HUDEP-2 (cell line): ENCODE data around the gene HOMER2.
A peak's percentile ranks its signal among the peaks of the same experiment; 100 is the strongest.
"Not testable (repeated sequence)": the region's sequence is repeated elsewhere in the genome, so short reads cannot be mapped to it uniquely, and the experiment has no call there.

Experiments
- DNase-seq, 76 experiments: peaks; one replicate each; lab custom pipeline; 2025; ENCODE audit not compliant: unreplicated experiment in 76 of 76; lab: John Stamatoyannopoulos, UW

HOMER2 gene

DNA sequence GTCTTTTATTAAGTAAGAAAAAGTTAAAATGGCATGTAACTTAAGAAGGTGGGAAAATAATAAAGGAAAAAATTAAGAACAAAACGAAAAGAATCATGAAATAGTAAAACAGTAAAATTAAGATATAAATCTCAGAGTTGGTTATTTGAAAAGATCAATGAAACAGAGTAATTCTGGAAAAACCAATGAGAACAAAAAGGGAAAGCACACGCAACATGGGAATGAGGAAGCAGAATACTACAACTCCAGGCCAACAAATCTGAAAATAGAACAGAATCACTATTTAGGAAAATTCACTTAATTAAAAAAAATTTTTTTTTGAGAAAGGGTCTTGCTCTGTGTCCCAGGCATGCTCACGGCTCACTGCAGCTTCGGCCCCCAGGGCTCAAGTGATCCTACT, 112.4 kb downstream of the HOMER2 start:
- no peak for DNase-seq

DNA sequence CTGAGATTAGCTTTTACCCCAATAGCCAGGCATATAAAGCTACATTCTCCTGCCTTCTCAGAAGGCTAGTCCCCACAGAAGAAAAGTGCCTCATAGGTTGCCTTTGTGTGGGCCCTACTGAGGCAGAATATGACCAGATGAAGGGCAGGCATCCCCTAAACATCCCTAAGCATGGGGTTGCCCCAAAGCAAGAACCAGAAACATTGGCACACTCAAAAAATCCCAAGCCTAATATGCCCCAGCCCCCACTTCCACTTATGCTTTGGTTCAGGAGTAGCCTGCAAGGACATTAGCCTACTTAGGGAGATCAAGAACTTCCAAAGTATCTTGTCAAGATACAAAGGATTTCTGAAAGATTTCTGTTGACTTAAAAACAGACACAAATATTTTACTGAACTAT, 113.4 kb downstream of the HOMER2 start:
- no peak for DNase-seq

DNA sequence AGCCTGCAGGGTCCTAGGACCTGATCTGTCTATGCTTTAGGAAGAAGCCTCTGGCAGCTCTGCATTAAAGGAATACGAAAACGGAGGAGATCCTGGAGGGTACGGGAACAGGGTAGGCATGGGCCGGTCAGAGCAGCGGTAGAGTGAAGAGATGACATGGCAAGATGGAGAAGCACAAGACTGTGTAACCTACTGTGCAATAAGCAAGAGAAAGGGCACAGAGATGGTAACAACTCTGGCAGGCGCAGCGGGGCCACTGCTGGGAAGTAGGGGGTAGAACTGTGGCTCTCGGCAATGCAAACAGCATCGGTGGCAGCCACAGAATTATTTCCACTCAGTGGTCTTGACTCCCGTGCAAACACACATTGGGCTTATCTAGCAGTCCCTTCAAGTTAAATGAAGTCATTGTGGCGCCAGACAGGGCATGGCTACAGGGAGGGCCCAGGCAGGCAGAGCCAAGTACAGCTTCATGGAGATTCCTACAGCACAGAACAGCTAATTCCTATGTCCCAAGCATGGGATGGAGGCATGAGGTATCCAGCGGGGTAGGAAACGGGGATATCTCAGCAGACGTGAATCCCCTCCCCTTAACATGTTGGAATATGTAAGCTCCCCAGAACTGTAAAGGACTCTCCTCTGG, 114.3 kb downstream of the HOMER2 start:
- no peak for DNase-seq

DNA sequence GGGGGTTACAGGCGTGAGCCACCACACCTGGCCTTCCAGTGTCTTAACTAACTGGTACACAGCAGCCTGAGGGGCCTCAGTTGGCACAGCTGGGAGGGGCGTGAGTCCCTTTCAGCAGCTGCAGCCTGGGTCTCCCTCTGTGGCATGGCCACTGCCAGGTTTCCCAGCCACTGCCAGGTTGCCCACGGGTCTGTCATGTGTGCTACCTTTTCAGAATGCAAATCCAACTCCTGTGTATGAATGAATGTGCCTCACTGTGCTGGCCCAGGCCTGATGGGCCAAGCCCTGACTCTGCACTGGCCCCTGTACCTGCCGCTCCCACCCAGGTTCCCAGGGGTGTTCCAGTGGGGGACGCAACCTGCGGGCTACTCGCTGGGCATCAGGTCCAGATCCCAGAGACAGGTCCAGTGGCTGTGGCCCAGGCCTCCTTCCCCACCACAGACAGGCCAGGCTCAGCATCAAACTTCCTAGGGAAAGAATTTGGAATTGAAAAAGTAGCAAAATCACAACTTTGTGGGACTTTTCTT, 117.1 kb downstream of the HOMER2 start:
- no peak for DNase-seq

DNA sequence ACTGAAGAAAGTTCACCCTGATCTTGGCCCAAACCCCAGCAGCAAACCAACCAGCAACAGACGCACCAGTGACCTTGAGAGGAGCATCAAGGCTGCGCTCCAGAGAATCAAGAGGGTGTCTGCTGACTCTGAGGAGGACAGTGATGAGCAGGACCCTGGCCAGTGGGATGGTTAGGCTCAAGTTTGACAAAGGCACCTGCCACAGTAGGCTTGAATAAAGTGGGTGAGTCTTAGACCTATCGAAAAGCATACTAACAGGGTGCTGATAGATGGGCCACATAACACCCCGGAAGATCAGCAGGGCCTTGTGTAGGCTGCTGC, 119.2 kb downstream of the HOMER2 start:
- no peak for DNase-seq

DNA sequence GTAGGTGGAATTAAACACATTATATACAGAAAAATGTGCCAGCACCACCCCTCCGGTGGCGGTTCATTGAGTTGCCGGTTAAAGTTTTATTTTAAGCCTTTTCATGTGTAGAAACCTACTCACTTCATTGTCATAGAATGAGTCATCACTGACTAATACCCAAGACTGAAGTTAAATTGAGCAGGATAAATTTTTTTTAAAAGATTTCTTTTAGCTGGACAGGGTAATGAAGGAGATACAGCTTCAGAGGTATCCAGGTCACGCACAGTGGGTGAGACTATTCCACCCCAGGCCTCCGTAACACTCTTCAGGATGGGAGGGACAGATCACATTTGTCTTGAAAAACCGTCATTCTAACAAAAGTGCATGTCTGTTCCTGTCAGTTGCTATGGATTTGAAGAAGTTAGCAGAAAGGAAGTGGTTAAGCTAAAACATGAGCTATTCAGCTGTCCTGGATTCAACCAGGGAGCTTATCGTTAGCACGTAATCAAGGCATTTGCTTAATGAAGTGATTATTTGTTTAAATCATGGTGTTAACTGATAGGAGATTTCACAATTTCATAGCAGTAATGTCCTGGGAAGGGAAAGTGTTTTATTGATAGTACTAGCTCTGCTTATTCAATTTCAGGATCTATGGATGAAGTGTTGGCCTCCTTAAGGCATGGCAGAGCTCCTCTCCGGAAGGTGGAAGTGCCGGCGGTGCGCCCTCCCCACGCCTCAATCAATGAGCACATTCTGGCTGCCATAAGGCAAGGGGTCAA, 119.7 kb downstream of the HOMER2 start:
- no peak for DNase-seq

DNA sequence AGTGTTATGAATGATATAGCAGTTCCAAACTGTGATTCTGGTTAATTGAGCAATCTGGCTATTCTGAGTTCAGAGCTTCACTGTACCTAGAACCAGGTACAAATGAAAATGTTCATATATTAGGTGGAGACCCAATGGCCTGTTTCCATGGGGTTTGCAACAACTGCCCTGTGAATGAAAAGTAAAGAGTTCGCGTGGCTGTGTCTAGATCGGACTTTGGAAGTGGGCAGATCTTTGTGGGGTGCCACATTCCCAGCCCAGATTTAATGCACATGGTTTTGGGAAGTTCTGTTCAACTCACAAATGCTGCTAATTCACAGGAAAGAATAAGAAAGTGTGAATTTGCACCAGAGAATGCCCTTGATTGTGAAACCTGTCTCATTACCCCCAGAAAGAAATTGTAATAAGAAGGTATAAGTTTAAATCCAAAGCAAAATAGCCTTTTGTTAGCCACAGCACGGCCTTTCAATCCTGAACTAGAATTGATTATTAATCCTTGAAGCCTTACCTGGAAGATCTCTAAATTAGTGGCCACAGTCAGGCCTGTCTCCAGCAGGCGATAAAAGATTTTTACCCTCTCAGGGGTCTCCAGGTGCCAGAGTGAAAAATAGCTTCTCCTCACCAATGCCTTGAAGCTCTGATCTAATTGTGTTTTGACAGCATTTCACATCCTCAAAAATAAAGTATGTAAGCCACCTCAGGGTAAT, 120.5 kb downstream of the HOMER2 start:
- DNase-seq: no peak

DNA sequence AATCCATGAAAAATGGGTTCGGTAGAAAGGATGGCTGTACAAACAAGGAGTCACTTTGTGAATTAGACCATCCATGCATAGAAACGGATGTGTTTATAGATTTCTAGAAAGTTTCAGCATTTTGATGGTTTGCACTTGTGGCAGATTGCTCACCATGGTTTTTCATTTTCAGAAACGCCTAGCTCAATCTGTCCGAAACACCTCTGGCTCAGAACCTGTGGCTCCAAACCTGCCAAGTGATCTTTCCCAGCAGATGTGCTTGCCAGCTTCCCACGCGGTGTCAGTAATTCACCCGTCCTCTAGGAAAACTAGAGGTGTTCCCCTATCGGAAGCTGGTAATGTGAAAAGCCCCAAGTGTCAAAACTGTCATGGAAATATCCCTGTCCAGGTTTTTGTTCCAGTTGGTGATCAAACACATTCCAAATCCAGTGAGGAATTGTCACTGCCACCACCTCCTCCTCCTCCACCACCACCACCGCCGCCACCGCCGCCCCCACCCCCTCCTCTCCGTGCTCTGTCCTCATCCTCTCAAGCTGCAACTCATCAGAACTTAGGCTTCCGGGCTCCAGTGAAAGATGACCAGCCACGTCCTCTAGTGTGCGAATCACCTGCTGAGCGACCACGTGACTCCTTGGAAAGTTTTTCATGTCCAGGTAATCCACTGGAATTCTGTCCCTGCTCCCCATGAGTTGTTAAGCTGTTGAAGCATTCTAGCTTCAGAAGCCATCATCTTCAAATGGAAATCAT, 121.9 kb downstream of the HOMER2 start:
- no peak for DNase-seq

DNA sequence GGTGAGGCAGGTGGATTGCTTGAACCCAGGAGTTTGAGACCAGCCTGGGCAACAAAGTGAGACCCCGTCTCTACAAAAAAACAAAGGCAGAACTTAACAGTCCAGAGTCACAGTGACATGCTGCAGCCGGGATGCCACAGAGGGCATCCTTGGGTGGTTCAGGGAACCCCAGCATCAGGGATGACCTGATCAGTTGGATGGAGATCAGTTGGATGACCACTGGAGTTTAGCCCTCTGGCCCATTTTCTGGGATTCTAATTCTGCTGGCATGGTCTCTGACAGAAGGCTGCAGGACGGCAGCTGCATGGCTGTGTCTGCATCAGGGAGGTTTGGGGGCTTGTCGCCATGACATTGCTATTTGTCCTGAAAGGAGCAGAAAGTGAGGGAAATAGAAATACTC, 123.3 kb downstream of the HOMER2 start:
- DNase-seq: no peak

DNA sequence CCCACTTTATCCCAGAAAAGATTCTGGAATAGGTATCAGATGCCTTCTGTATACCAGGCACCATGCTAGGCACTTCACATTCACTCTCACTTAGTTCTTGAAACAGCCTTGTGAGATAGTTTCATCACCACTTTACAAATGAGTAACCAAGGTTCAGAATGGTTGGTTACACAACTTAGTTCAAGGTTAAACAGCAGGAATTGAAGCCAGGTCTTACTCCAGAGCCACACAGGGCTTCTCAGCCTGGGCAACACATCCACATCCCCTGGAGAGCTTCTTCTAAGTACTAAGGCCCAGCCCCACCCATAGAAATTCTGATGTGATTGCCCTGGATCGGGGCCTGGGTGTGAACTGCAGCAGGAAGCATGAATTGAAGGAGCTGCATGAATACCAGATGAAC, 124.4 kb downstream of the HOMER2 start:
- no peak for DNase-seq

DNA sequence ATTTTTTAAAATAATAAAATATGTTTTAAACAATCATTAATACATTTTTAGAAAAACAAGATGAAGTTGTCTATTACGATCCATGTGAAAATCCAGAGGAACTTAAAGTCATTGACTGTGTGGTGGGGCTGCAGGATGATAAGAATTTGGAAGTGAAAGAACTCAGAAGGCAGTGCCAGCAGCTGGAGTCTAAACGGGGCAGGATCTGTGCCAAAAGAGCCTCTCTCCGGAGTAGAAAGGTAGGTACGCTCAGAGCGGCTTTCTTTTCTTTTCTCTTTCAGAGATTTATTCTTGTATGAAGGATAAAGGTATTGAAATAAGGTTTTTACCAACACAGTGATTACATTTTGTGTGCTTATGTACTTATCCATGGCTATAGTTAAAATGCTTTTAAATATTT, 129.5 kb downstream of the HOMER2 start:
- DNase-seq: no peak

DNA sequence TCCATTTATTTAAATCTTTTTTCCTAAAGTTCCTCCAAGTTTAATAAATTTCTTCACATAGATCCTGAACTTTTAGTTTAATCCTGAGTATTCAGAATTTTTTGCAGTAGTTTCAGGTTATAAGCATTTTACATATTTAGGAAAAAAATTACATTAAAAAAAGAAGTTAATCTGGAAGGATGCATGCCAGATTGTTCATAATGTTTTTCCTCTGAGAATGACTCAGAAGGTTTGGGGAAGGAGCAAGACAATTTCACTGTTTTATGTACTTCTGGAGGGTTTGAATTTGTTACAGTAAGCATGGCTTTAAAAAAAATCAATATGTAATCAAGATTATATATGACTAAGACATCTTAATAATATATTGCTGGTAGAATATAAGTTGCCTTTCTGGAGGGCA, 130.7 kb downstream of the HOMER2 start:
- DNase-seq: not testable (repeated sequence)

DNA sequence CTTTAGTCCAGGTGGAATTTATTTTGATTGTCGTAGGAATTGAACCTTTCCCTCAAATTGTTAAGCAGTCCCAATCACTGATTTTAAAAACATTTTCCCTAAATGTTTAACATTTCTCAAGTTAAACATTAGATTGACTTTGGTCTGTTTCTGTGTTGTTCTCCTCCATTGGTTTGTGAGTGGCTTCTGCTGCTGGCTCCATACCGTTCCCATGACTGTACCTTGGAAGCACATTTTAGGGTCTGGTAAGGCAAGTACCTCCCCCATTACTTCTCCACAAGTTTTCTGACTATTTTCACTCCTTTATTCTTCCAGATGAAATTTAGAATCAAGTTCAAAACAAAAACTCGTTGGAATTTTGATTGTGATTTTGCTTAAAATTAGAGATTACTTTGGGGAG, 131.1 kb downstream of the HOMER2 start:
- DNase-seq: not testable (repeated sequence)

DNA sequence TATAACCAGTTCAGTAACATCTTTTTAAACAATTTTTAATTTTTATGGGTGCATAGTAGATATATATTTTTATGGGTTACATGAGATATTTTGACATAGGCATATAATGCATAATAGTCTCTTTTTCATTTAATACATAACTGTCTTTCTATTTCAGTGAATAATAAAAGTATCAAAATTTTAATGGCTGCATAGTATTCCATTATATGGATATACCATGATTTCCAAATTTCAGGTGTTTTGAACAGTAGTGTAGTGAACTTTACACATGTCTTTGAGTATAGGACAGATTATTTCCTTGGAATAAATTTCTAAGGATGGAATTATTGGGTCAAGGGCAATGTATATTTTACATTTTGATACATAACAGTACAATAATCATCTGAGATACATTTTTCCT, 132.4 kb downstream of the HOMER2 start:
- no peak for DNase-seq

DNA sequence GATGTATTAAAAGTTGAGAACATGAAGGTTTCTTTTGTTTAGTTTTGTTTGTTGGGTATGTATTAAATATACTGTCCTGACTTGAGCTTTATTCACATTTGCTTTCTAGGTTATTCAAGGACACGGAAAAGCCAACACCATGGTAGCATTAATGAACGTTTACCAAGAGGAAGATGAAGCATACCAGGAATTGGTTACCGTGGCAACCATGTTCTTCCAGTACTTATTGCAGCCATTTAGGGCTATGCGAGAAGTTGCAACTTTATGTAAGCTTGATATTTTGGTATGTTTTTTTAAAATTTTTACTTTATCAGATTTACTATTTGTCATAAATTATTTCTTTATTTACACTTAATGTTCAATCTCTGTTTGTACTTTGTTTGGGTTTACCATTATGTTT, 139.5 kb downstream of the HOMER2 start:
- no peak for DNase-seq

DNA sequence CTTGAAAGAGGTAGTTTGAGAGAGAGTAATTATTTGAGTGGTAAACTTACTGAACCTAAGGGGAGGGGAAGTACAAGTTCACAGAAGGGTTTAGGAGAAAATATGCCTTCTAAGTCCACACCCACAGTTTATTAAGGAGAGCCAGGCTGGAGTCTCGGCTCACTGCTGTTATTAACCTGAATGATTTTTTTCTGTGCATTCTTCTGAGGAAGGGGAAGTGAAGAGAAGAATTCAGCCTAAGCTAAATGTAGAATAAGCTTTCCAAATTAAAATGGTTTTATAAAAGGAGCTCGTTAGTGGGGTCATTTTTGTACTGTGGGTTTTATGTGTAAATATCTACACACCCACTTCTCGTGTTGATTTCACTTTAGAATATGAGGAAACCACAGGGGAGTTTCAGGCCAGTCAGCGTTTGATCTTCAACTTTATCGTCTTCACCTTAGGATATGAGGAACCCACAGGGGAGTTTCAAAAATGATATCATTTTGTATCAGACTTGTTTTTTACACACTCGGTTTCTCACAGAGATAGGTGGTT, 141.6 kb downstream of the HOMER2 start:
- DNase-seq: peak in 12 of 76 experiments; percentile 5 to 41 (median 20)

DNA sequence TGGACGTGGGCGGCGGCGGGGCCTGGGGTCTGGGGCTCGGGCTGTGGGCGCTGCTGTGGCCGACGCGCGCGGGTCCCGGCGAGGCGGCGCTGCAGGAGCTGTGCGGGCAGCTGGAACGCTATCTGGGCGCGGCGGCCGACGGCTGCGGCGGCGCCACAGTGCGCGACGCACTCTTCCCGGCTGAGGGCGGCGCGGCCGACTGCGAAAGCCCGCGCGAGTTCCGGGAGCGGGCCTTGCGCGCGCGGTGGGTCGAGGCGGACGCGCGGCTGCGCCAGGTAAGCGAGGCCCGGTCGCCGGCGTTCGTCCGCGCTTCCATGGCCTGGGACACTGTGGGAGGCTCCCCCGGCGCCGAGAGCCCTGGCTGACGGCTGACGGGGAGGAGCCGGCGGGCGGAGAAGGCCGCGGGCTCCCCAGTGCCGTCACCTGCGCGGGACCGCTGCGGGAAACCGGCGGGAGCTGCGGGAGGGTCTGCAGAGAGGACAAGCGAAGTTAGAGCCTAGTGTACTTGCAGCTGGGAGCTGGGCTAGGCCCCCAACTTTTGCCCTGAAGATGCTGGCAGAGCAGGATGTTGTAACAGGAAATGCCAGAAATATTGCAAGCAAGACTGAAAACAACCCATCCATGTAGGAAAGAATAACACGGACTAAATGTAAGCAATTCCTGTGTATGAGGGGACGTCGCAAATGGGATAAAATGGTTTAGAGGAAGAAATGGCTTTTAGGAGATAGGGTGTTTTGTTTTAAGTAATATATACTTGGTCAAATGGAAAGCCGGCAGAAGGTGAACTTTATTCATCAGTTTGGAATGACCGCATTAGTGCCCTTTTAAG, 142.2 kb downstream of the HOMER2 start:
- peak in 25 of 76 experiments; percentile 7 to 62 (median 32) for DNase-seq

DNA sequence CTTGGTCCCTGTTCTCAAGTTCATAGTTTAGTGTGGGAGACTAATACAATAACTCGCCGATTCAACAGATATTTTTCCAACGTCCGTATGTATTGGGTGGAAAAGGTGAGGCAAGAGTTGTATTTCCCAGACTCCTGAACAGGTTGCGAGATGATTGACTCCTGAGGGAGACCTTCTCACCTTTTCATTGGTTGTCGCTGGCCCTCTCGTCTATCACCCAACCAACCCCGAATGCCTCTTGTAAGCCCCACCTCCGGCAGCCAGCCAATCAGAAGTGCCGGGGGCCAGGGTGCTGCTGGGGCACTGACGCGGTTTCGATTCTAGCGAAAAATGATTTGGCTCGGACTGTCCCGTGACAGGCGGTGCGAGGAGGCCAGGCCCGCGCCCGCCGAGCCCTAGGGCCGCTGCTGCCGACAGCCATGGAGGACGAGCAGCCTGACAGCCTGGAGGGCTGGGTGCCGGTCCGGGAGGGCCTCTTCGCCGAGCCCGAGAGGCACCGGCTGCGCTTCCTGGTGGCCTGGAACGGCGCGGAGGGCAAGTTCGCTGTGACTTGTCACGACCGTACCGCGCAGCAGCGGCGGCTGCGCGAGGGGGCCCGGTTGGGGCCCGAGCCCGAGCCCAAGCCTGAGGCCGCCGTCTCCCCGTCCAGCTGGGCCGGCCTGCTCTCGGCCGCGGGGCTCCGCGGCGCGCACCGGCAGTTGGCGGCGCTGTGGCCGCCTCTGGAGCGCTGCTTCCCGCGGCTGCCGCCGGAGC, 143.0 kb downstream of the HOMER2 start, which contains the start of gene WHAMM:
TSS of gene WHAMM (plus strand) at position 321 of the 753 bp plus-strand sequence. CDS start at position 420, 99 bp downstream.
- DNase-seq: peak; percentile 70 to 99 (median 97)

DNA sequence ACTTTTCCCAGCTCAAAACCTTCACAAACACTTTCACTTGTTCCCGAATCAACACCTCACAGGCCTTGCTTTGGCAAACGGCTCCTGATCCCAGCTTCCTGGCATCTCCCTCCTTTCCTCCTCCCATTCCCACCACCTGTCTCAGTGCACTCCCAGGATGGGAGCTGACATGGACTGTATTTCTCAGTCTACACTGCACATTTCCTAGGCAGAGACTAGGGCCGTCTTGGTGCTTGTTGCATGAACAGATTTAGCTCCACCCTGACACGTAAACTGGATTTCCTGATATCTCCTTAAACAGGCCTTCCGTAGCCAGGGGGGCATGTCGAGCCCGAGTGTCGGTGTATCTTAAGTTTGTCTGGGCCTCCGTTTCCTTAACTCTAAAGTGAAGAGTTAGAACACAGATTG, 143.9 kb downstream of the HOMER2 start:
- DNase-seq: no peak
